Heart left ventricle (tissue), 16 donors: ENCODE data around the gene FAM53B. TPM values are rescaled to one million over a fixed set of nuclear protein-coding genes. Genes with fewer than 3 reads are reported as not detected.
A peak's percentile ranks its signal among the peaks of the same experiment; 100 is the strongest.

ENCODE experiments used
- ATAC-seq, 4 donors: fragments of 200-7000 bp; cut with Tn5 transposase; one replicate each; pipeline ENCODE4 v1.9.1; 2020 to 2022; ENCODE audit warnings: moderate library complexity in 4 of 4, mild to moderate bottlenecking in 3 of 4, moderate number of reproducible peaks in 1 of 4
- DNase-seq, 5 donors: peaks; one replicate each; pipeline ENCODE4 v3.0.0-alpha.2; 2020
- H3K27ac ChIP-seq, 12 donors: fragments of 200-600 bp; sonication (generic) in 4 of 12; one replicate each; pipeline versions ENCODE4 v1.5.0 to v1.8.0; 2016 to 2022; ENCODE audit warnings: mild to moderate bottlenecking in 2 of 12
- H3K27me3 ChIP-seq, 9 donors: fragments of 200-600 bp; sonication (generic) in 2 of 9; one replicate each; pipeline versions ENCODE4 v1.5.1 to v1.8.0; 2016 to 2022; ENCODE audit warnings: mild to moderate bottlenecking in 3 of 9
- H3K36me3 ChIP-seq, 9 donors: fragments of 200-600 bp; sonication (generic) in 2 of 9; one replicate each; pipeline versions ENCODE4 v1.5.0 to v1.8.0; 2018 to 2022; ENCODE audit warnings: mild to moderate bottlenecking in 2 of 9
- H3K4me1 ChIP-seq, 12 donors: fragments of 200-600 bp; sonication (generic) in 4 of 12; one replicate each; pipeline versions ENCODE4 v1.5.0 to v1.8.0; 2016 to 2022; ENCODE audit warnings: mild to moderate bottlenecking in 3 of 12
- H3K4me3 ChIP-seq, 12 donors: fragments of 200-600 bp; sonication (generic) in 4 of 12; one replicate each; pipeline versions ENCODE4 v1.5.0 to v1.8.0; 2017 to 2022; ENCODE audit warnings: mild to moderate bottlenecking in 9 of 12, moderate library complexity in 4 of 12
- H3K9me3 ChIP-seq, 12 donors: fragments of 200-600 bp; sonication (generic) in 4 of 12; one replicate each; pipeline versions ENCODE4 v1.5.0 to v1.8.0; 2016 to 2022; ENCODE audit warnings: mild to moderate bottlenecking in 1 of 12
- CTCF ChIP-seq, 12 donors: fragments of 200-600 bp; sonication (generic) in 4 of 12; IDR thresholded peaks; one replicate each; pipeline versions ENCODE4 v1.5.0 to v1.8.0; 2018 to 2022; ENCODE audit warnings: antibody characterized with exemption in 12 of 12, mild to moderate bottlenecking in 5 of 12
- POLR2A ChIP-seq, 2 donors: fragments of 450-650 bp; IDR thresholded peaks; one replicate each; pipeline ENCODE4 v1.6.1; 2017; ENCODE audit warnings: antibody characterized with exemption in 2 of 2, mild to moderate bottlenecking in 2 of 2, moderate library complexity in 2 of 2
- WGBS, 4 donors: extraction: QIAGEN DNeasy Blood & Tissue Kit in 2 of 4; methylation state at CpG; one replicate each; pipeline versions ENCODE4 v1.1.5 to v1.1.7; 2013 to 2018; 5-methylcytosine and 5-hydroxymethylcytosine counted together
- intact Hi-C, 10 donors: fragments of 100-400 bp; cut with DNase I; formaldehyde crosslinking; loops; one replicate each; pipeline versions ENCODE4 v1.11.1 to v1.14.2; 2022
- polyA plus RNA-seq, 2 donors: library from polyadenylated mRNA; stranded (reverse); fragments of 200-250 nt; gene quantifications; one replicate each; pipeline ENCODE4 v1.2.3, GENCODE V29; 2013
- total RNA-seq, 9 donors: library from RNA; depleted of rRNA in 2 of 9; stranded (reverse); fragments of >200 nt in 2 of 9; fragmentation: NEBNext Ultra II Directional in 3 of 9; extraction: Animal tissue kit (Norgen Biotek cat#: 25700) in 3 of 9; gene quantifications; one replicate each; pipeline versions ENCODE4 v1.1.0 to v1.2.4, GENCODE V29; 2016 to 2023
- donor health status: ischemic (EF 13 %, LVEDD 7.1; RV severe dilation, severe dysfunction).
- donor health status: healthy with polysubstance abuse.
- donor health status: DM: no; HTN: yes; CAD: no.
- donor health status: DM: no; HTN: no; CAD: no.
- donor health status: ischemic (EF 25% LVEDD 6.9; RV normal size, moderate dysfunction).
- donor health status: ischemic (EF 25% LVEDD 5.7; RV mildly dilated, moderate dysfunction).
- donor health status: healthy.
- donor health status: DM: yes; HTN: yes; CAD: no.
- donor health status: ischemic (EF 35%, LVEDD 5.7; RV mildly dilated, moderate dysfunction).
- donor health status: nonischemic (EF 11% LVEDD 7.7; RV severe dilation, severe dysfunction).
- donor health status: DM: yes; HTN: yes; CAD: no.
- donor health status: PGD.
- donor health status: ischemic (EF 29% LVEDD 5.4; RV normal size, mild dysfunction).
- donor health status: nonischemic (EF 23%, LVEDD 6.1; RV moderate dilation, normal function).

Gene FAM53B
- total and polyA plus RNA-seq, 11 donors = 23.7 to 57.7 (median 35.5) TPM

GRCh38 chr10:124640538-124641231 lies 103.5 kb downstream of the FAM53B start:
- ATAC-seq = peak; percentile 4 to 17 (median 6)
- intact Hi-C loops = loop anchor here in 7 of 10 donors (5.0 to 10.0 kb wide), 4 partner anchors 37 to 97 kb away; no protein-coding TSS in a partner anchor

GRCh38 chr10:124640056-124640455 lies 104.1 kb downstream of the FAM53B start:
- H3K27me3 ChIP-seq = no peaks in the 10 kb centered on the region
- peaks cover 0 to 13% (median 0%) of the 10 kb centered on the region in 9 donors for H3K36me3 ChIP-seq
- intact Hi-C loops = loop anchor here in 7 of 10 donors (5.0 to 10.0 kb wide), 4 partner anchors 37 to 97 kb away; no protein-coding TSS in a partner anchor
- 82 to 94% (median 87%) methylated on average over 5 to 7 of the region's 7 CpGs for WGBS, 4 donors
- H3K27ac ChIP-seq = peak overlapping the region in 9 of 12 donors; percentile 48 to 93 (median 82)
- peaks cover 9 to 94% (median 73%) of the 10 kb centered on the region in 12 donors for H3K4me1 ChIP-seq
- DNase-seq (no peak), ATAC-seq (no peak)
- no peak overlapping the region for H3K4me3 ChIP-seq
- TF ChIP-seq POLR2A (IDR thresholded peaks at IDR 0.05) (no peak), CTCF (IDR thresholded peaks at IDR 0.05) (no peak)
- H3K9me3 ChIP-seq = no peaks in the 10 kb centered on the region

More at GRCh38 chr10:124640538-124641231, 103.5 kb downstream of the FAM53B start:
- TF ChIP-seq CTCF (IDR thresholded peaks at IDR 0.05) = no peak
- no peak for TF ChIP-seq POLR2A (IDR thresholded peaks at IDR 0.05)
- DNase-seq = no peak
- peaks cover 11 to 97% (median 77%) of the 10 kb centered on the region in 12 donors for H3K4me1 ChIP-seq
- no peaks in the 10 kb centered on the region for H3K27me3 ChIP-seq
- peaks cover 0 to 13% (median 0%) of the 10 kb centered on the region in 9 donors for H3K36me3 ChIP-seq
- peak overlapping the region in 2 of 12 donors; percentile 10 to 14 for H3K4me3 ChIP-seq
- 32 to 45% (median 40%) methylated on average over 20 of the region's 20 CpGs for WGBS, 4 donors
- no peaks in the 10 kb centered on the region for H3K9me3 ChIP-seq
- H3K27ac ChIP-seq = peak overlapping the region; percentile 1 to 93 (median 77)

- H3K9me3 ChIP-seq = no peaks in the 10 kb centered on the region
- TF ChIP-seq POLR2A (IDR thresholded peaks at IDR 0.05) = no peak
- TF ChIP-seq CTCF (IDR thresholded peaks at IDR 0.05) = no peak
- intact Hi-C loops = loop anchor here in 7 of 10 donors (5.0 to 10.0 kb wide), 4 partner anchors 38 to 98 kb away; no protein-coding TSS in a partner anchor
- H3K27ac ChIP-seq = peak overlapping the region in 7 of 12 donors; percentile 8 to 83 (median 62)
- H3K4me3 ChIP-seq = no peak overlapping the region
- H3K27me3 ChIP-seq = no peaks in the 10 kb centered on the region
- peaks cover 0 to 13% (median 0%) of the 10 kb centered on the region in 9 donors for H3K36me3 ChIP-seq
- H3K4me1 ChIP-seq = peaks cover 5 to 90% (median 69%) of the 10 kb centered on the region in 12 donors
- WGBS, 4 donors = 91 to 96% (median 95%) methylated on average over 6 of the region's 6 CpGs
- ATAC-seq = no peak
- DNase-seq = no peak
Measured at GRCh38 chr10:124639646-124640045, 104.5 kb downstream of the FAM53B start.

DNA sequence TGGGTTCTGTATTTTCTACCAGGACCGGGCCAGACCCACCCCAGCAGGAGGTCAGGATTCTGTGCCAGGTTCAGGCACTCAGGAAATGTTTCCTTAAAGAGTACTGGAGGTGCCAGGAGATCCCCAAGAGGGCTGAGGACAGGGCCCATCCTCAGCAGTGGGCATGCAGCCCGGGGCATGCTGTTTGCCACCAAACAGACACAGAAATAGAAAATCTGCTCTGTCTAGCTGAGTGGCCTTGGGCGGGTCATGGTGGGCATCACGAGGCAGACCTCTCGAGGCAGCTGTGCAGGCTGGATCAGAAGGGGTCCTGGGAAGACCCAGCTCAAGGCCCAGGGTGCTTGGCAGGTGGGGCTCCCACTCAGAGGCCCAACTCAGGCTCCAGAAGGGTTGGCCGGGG lies 105.0 kb downstream of the FAM53B start:
- TF ChIP-seq CTCF (IDR thresholded peaks at IDR 0.05) = no peak
- TF ChIP-seq POLR2A (IDR thresholded peaks at IDR 0.05) = no peak
- peaks cover 0 to 13% (median 0%) of the 10 kb centered on the region in 9 donors for H3K36me3 ChIP-seq
- no peaks in the 10 kb centered on the region for H3K27me3 ChIP-seq
- H3K9me3 ChIP-seq = no peaks in the 10 kb centered on the region
- DNase-seq = no peak
- peaks cover 3 to 85% (median 64%) of the 10 kb centered on the region in 12 donors for H3K4me1 ChIP-seq
- H3K4me3 ChIP-seq = no peak overlapping the region
- peak overlapping the region in 7 of 12 donors; percentile 8 to 83 (median 30) for H3K27ac ChIP-seq
- 34 to 68% (median 48%) methylated on average over 6 of the region's 6 CpGs for WGBS, 4 donors
- ATAC-seq = no peak
- intact Hi-C loops = no loop called here
